Thyroid gland (tissue), 4 donors: Measurements from ENCODE around the gene CTNNA3.

Experiments
- CTCF ChIP-seq, 6 experiments: fragments of 200-600 bp in 3 of 6; fragments of 450-650 bp in 3 of 6; sonication (generic) in 3 of 6; IDR thresholded peaks; one replicate each; pipeline ENCODE4 v1.5.1; 2016 to 2019; ENCODE audit warnings: antibody characterized with exemption in 6 of 6, mild to moderate bottlenecking in 2 of 6, inconsistent platforms in 1 of 6, moderate library complexity in 1 of 6
- POLR2A ChIP-seq, 2 donors: fragments of 450-650 bp; IDR thresholded peaks; one replicate each; pipeline ENCODE4 v1.6.1; 2017; ENCODE audit warnings: antibody characterized with exemption in 2 of 2, mild to moderate bottlenecking in 2 of 2, moderate library complexity in 1 of 2

- TF ChIP-seq CTCF (IDR thresholded peaks at IDR 0.05) = no peak
- no peak for TF ChIP-seq POLR2A (IDR thresholded peaks at IDR 0.05)
Observed at GRCh38 chr10:66941491-66941890, 754.5 kb downstream of the CTNNA3 start.
